Parathyroid adenoma (tissue), 2 donors: ENCODE results near the gene LYL1.

ENCODE experiments used
- H2AFZ ChIP-seq: fragments of 300-600 bp; sonication (generic); one replicate; pipeline ENCODE4 v1.7.0; 2017; ENCODE audit warnings: antibody characterized with exemption, mild to moderate bottlenecking
- H3K27ac ChIP-seq: fragments of 300-600 bp; sonication (generic); one replicate; pipeline ENCODE4 v1.7.0; 2017
- H3K27me3 ChIP-seq: fragments of 300-600 bp; sonication (generic); one replicate; pipeline ENCODE4 v1.7.0; 2017; ENCODE audit warnings: low read length; ENCODE audit not compliant: control insufficient read depth, insufficient read depth
- H3K36me3 ChIP-seq: fragments of 300-600 bp; sonication (generic); one replicate; pipeline ENCODE4 v1.7.0; 2017; ENCODE audit warnings: low read length; ENCODE audit not compliant: control insufficient read depth, insufficient read depth
- H3K4me1 ChIP-seq: fragments of 300-600 bp; sonication (generic); one replicate; pipeline ENCODE4 v1.7.0; 2017; ENCODE audit warnings: control low read depth
- H3K4me2 ChIP-seq: fragments of 300-600 bp; sonication (generic); one replicate; pipeline ENCODE4 v1.7.0; 2017; ENCODE audit warnings: low read length
- H3K4me3 ChIP-seq: fragments of 300-600 bp; sonication (generic); one replicate; pipeline ENCODE4 v1.7.0; 2017; ENCODE audit warnings: low read depth, low read length
- H3K79me2 ChIP-seq: fragments of 300-600 bp; sonication (generic); one replicate; pipeline ENCODE4 v1.7.0; 2017; ENCODE audit warnings: control low read depth
- H3K9ac ChIP-seq: fragments of 300-600 bp; sonication (generic); one replicate; pipeline ENCODE4 v1.7.0; 2017; ENCODE audit warnings: mild to moderate bottlenecking
- H3K9me3 ChIP-seq: fragments of 300-600 bp; sonication (generic); one replicate; pipeline ENCODE4 v1.7.0; 2017; ENCODE audit warnings: low read length; ENCODE audit not compliant: control insufficient read depth
- TF ChIP-seq, protein P1 (sequence below): fragments of 300-600 bp; sonication (generic); IDR thresholded peaks from one replicate; pipeline ENCODE4 v1.7.0; 2017; ENCODE audit warnings: antibody characterized with exemption, mild to moderate bottlenecking
- donor health status: primary hyperparathyroidism.

Gene LYL1

DNA sequence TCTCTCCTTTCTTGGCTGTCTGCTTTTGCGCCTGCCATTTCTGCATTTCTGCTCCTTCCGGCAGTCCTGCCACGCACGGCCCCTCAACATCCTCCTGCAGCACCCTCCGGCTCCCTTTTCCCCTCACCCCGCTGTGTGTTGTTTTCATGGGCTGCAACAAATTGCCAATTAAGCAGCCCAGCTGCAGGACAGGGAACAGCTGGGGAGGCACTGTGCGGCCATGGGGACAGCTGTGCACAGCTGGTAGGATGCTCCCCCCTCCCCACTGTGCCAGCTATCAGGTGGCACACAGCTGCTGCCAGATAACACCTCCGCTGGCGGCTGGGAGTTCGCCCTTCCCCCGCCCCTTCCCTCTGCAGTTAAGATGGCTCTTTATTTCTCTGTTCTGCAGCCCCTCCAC is 25.4 kb downstream of the LYL1 start:
- H3K27ac ChIP-seq: no peak overlapping the region
- H3K9me3 ChIP-seq: no peaks in the 10 kb centered on the region
- TF ChIP-seq, protein P1, sequence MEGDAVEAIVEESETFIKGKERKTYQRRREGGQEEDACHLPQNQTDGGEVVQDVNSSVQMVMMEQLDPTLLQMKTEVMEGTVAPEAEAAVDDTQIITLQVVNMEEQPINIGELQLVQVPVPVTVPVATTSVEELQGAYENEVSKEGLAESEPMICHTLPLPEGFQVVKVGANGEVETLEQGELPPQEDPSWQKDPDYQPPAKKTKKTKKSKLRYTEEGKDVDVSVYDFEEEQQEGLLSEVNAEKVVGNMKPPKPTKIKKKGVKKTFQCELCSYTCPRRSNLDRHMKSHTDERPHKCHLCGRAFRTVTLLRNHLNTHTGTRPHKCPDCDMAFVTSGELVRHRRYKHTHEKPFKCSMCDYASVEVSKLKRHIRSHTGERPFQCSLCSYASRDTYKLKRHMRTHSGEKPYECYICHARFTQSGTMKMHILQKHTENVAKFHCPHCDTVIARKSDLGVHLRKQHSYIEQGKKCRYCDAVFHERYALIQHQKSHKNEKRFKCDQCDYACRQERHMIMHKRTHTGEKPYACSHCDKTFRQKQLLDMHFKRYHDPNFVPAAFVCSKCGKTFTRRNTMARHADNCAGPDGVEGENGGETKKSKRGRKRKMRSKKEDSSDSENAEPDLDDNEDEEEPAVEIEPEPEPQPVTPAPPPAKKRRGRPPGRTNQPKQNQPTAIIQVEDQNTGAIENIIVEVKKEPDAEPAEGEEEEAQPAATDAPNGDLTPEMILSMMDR: no peak
- H3K36me3 ChIP-seq: no peaks in the 10 kb centered on the region
- no peak overlapping the region for H3K4me3 ChIP-seq
- no peaks in the 10 kb centered on the region for H3K79me2 ChIP-seq
- no peaks in the 10 kb centered on the region for H3K4me1 ChIP-seq
- H3K27me3 ChIP-seq: no peaks in the 10 kb centered on the region
- no peak overlapping the region for H3K9ac ChIP-seq
- no peak overlapping the region for H2AFZ ChIP-seq
- no peak overlapping the region for H3K4me2 ChIP-seq

DNA sequence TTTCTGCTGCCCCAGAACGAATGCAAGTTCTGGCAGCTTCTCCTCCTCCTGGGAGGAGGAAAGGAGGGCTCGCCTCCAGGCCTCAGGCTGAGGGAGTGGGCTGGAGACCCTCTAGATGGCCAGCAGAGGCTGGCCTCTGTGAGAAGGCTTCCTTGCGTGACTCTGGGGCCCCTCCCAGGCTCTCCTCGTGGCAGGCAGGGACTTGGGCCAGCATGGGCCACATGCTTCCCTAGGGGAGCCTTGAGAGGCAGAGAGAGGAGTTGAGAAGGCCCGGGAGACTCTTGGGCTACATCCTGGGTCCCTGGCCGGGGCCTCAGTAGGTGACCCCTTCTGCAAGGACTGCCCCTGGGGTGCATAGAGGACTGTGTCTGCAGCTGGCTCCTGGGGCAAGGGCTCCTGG is 25.9 kb downstream of the LYL1 start:
- H3K79me2 ChIP-seq: no peaks in the 10 kb centered on the region
- no peak overlapping the region for H3K9ac ChIP-seq
- H2AFZ ChIP-seq: no peak overlapping the region
- H3K4me3 ChIP-seq: no peak overlapping the region
- H3K4me1 ChIP-seq: no peaks in the 10 kb centered on the region
- H3K27me3 ChIP-seq: no peaks in the 10 kb centered on the region
- no peak overlapping the region for H3K4me2 ChIP-seq
- no peaks in the 10 kb centered on the region for H3K36me3 ChIP-seq
- H3K9me3 ChIP-seq: no peaks in the 10 kb centered on the region
- no peak overlapping the region for H3K27ac ChIP-seq
- TF ChIP-seq, protein P1: no peak

DNA sequence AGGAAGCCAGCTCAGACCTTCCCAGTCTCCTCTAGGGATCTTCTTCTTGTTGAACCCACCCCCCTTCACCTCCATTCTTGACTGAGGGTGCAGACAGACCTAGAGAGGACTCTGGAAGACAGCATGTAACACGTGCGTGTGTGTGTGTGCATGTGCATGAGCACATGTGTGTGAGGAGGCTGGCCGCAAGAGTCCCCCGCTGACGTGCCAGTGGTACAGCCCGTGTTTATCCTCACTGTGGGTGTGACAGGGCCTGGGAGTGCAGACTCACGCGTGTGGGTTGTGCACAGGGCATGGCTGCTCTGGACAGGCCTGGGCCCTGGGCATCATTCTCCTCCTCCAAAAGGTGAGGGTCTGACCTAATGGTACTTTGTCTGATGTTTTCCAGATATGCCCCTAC is 26.3 kb downstream of the LYL1 start:
- H3K27ac ChIP-seq: no peak overlapping the region
- no peaks in the 10 kb centered on the region for H3K4me1 ChIP-seq
- no peaks in the 10 kb centered on the region for H3K79me2 ChIP-seq
- no peak overlapping the region for H3K9ac ChIP-seq
- H3K4me3 ChIP-seq: no peak overlapping the region
- no peak overlapping the region for H2AFZ ChIP-seq
- no peaks in the 10 kb centered on the region for H3K36me3 ChIP-seq
- H3K4me2 ChIP-seq: no peak overlapping the region
- TF ChIP-seq, protein P1: no peak
- H3K27me3 ChIP-seq: no peaks in the 10 kb centered on the region
- no peaks in the 10 kb centered on the region for H3K9me3 ChIP-seq

DNA sequence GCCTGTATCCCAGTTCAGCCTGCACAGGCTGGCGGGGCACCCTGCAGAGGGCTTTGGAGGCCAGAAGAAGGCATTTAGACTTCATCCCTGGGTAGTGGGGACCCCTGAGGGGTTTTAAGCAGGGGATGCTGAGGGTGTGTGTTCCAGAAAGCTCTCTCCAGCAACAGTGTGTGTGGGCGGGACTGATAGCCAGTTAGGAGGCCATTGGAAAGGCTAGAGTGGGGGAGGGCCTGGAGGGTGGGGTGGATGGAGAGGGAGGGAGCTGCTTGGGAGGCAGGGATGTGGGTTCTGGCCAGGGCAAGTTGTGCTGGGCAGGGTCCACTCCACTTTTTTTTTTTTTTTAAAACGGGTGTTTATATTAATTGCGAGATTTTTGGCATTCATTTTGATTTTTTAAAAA is 28.3 kb downstream of the LYL1 start:
- Histone ChIP-seq H3K4me3 (no peak overlapping the region), H3K79me2 (no peaks in the 10 kb centered on the region), H3K9ac (no peak overlapping the region), H3K4me2 (no peak overlapping the region), H3K27ac (no peak overlapping the region), H3K4me1 (no peaks in the 10 kb centered on the region), H3K9me3 (no peaks in the 10 kb centered on the region), H2AFZ (no peak overlapping the region), H3K27me3 (no peaks in the 10 kb centered on the region), H3K36me3 (no peaks in the 10 kb centered on the region)
- TF ChIP-seq, protein P1: no peak

DNA sequence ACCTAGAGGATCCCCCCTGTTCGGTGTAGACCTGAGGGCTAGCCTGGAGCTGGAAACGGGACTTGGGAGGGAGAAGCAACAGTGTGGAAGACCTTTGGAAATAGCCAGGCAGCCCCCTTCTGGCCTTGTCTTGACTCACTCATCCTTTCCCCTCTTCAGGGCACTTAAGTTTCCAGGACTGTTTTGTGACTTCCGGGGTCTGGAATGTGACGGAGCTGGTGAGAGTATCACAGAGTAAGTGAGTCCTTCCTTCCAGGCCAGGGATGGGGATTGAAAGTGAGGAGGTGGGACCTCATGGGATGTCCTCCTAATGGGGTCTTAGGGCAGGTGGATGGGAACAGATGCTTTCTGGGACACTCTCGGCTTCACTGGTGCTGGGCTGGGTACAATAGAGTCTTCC is 29.4 kb downstream of the LYL1 start:
- no peak overlapping the region for H3K4me3 ChIP-seq
- no peak overlapping the region for H3K4me2 ChIP-seq
- no peak overlapping the region for H3K27ac ChIP-seq
- H3K36me3 ChIP-seq: no peaks in the 10 kb centered on the region
- no peaks in the 10 kb centered on the region for H3K9me3 ChIP-seq
- no peak overlapping the region for H3K9ac ChIP-seq
- no peaks in the 10 kb centered on the region for H3K27me3 ChIP-seq
- no peaks in the 10 kb centered on the region for H3K79me2 ChIP-seq
- H3K4me1 ChIP-seq: no peaks in the 10 kb centered on the region
- no peak overlapping the region for H2AFZ ChIP-seq
- TF ChIP-seq, protein P1: no peak
